Left hindlimb (tissue), 1 donor: ENCODE results near the gene LIMCH1.

Source experiments
- DNase-seq: peaks from one replicate; pipeline ENCODE4 v3.0.0-alpha.2; 2018

The LIMCH1 gene

GRCh38 chr4:41572516-41572915, 34.6 kb downstream of the LIMCH1 start:
- DNase-seq, result no peak

GRCh38 chr4:41572956-41573355, 35.0 kb downstream of the LIMCH1 start:
- no peak for DNase-seq

GRCh38 chr4:41573502-41574001, 35.6 kb downstream of the LIMCH1 start:
- DNase-seq, result no peak

GRCh38 chr4:41575207-41575606, 37.2 kb downstream of the LIMCH1 start:
- DNase-seq, result no peak

GRCh38 chr4:41575665-41576064, 37.7 kb downstream of the LIMCH1 start:
- no peak for DNase-seq

GRCh38 chr4:41579043-41579442, 41.1 kb downstream of the LIMCH1 start:
- no peak for DNase-seq

- no peak for DNase-seq
Observed at GRCh38 chr4:41579526-41579925, 41.6 kb downstream of the LIMCH1 start.

GRCh38 chr4:41580007-41580406, 42.0 kb downstream of the LIMCH1 start:
- no peak for DNase-seq

GRCh38 chr4:41586675-41587225, 48.8 kb downstream of the LIMCH1 start:
- DNase-seq, result no peak

- no peak for DNase-seq
Observed at GRCh38 chr4:41587286-41587685, 49.3 kb downstream of the LIMCH1 start.

- DNase-seq, result no peak
Observed at GRCh38 chr4:41590591-41590990, 52.6 kb downstream of the LIMCH1 start.

- DNase-seq, result peak; percentile 66
Observed at GRCh38 chr4:41594432-41594831, 56.5 kb downstream of the LIMCH1 start.

GRCh38 chr4:41597494-41597893, 59.5 kb downstream of the LIMCH1 start:
- DNase-seq, result no peak

GRCh38 chr4:41598580-41598979, 60.6 kb downstream of the LIMCH1 start:
- DNase-seq, result no peak

GRCh38 chr4:41599192-41599786, 61.3 kb downstream of the LIMCH1 start:
- no peak for DNase-seq

GRCh38 chr4:41600243-41600912, 62.4 kb downstream of the LIMCH1 start:
- DNase-seq, result no peak

- no peak for DNase-seq
Observed at GRCh38 chr4:41601025-41601424, 63.1 kb downstream of the LIMCH1 start.

- DNase-seq, result no peak
Observed at GRCh38 chr4:41602113-41602512, 64.2 kb downstream of the LIMCH1 start.

GRCh38 chr4:41602886-41603498, 65.0 kb downstream of the LIMCH1 start:
- DNase-seq, result no peak

GRCh38 chr4:41609851-41610250, 71.9 kb downstream of the LIMCH1 start:
- DNase-seq, result no peak

GRCh38 chr4:41610474-41610873, 72.5 kb downstream of the LIMCH1 start:
- DNase-seq, result no peak

GRCh38 chr4:41611124-41611838, 73.3 kb downstream of the LIMCH1 start:
- DNase-seq, result no peak
